ENCODE results near the gene SPATA31D3. TPM values are rescaled to one million over a fixed set of nuclear protein-coding genes. Genes with fewer than 3 reads are reported as not detected.
"Not testable (repeated sequence)": the region's sequence is repeated elsewhere in the genome, so short reads cannot be mapped to it uniquely, and the experiment has no call there.

SPATA31D3 gene
- total RNA-seq = not detected

- CTCF ChIA-PET = not testable (repeated sequence)
These were observed at the start of gene SPATA31D3 for GRCh38 chr9:81943393-81943792. SPATA31D3 (plus strand) TSS chr9:81943500; CDS start chr9:81943586, 86 bp downstream.

GRCh38 chr9:81893929-81894328, 49.4 kb upstream of the SPATA31D3 start:
- ChIA-PET CTCF (no interaction called here), POLR2A (no interaction called here)

More at GRCh38 chr9:81943393-81943792, at the start of gene SPATA31D3:
- POLR2A ChIA-PET = not testable (repeated sequence)

- ChIA-PET POLR2A (no interaction called here), CTCF (no interaction called here)
These were observed 48.4 kb upstream of the SPATA31D3 start for GRCh38 chr9:81894891-81895290.

- POLR2A ChIA-PET = no interaction called here
- CTCF ChIA-PET = no interaction called here
These were observed 47.2 kb upstream of the SPATA31D3 start for GRCh38 chr9:81896070-81896469.

DNA sequence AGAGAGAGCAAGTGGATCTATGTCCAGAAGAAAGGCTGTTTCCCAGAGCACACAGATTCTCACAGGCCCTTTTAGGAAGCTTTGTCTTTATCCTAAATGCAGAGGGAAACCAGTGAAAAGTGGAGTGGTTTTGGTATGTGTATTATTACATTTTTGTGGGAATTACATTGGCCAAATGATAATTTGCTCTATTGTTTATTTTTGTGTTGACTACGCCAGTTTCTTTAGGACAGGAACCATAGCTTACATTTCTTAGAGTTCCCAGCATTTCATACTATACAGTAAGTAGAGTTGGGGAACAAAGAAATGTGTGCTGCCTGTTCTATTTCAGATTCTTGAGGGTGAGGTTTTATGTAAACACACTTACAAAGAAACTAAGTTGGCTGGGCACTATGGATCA, 44.4 kb upstream of the SPATA31D3 start:
- ChIA-PET CTCF (interaction anchor here (0.5 kb wide), 1 partner anchor 10 kb away, joined by 3 read pairs; no protein-coding TSS in a partner anchor), POLR2A (no interaction called here)

GRCh38 chr9:81902196-81902595, 41.1 kb upstream of the SPATA31D3 start:
- ChIA-PET CTCF (no interaction called here), POLR2A (no interaction called here)

DNA sequence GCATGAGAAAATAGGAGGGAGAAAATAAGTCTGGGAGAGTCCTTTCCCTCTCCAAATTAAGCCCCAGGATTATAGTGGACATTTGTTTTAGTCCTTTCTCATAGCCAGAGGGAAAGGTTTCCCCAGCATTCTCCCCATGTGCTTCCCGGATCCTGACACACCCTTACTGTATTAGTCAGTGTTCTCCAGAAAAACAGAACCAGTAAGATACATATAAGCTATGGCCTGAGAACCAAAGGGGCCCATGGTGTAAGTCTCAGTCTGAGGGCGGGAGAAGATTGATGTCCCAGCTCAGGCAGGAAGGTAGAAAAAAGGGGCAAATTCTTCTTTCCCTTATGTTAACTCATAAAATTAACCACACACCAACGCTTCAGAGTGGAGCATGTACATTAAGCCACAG, 40.7 kb upstream of the SPATA31D3 start:
- ChIA-PET POLR2A (no interaction called here), CTCF (no interaction called here)

GRCh38 chr9:81906671-81907070, 36.6 kb upstream of the SPATA31D3 start:
- POLR2A ChIA-PET = no interaction called here
- CTCF ChIA-PET = no interaction called here

DNA sequence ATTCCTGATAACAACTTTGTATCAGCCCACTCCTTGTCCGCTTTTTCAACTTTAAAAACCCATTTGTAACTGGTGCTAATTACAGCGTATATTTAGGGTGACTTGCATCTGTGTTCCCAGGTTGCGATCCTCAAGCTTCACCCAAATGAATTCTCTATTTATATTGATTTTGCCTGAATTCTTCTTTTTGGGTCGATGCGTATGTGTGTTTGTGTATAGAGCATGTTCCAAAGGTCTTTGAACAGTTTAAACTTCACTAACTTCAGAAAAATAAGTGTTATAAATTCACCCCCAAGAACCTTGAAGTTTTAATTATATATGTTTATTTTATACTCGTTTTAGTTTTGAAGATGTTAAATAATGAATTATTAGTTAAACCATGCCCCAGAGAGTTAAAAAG, 31.2 kb upstream of the SPATA31D3 start:
- ChIA-PET CTCF (no interaction called here), POLR2A (no interaction called here)

- POLR2A ChIA-PET = no interaction called here
- CTCF ChIA-PET = no interaction called here
These were observed 27.3 kb upstream of the SPATA31D3 start for GRCh38 chr9:81915801-81916505.

DNA sequence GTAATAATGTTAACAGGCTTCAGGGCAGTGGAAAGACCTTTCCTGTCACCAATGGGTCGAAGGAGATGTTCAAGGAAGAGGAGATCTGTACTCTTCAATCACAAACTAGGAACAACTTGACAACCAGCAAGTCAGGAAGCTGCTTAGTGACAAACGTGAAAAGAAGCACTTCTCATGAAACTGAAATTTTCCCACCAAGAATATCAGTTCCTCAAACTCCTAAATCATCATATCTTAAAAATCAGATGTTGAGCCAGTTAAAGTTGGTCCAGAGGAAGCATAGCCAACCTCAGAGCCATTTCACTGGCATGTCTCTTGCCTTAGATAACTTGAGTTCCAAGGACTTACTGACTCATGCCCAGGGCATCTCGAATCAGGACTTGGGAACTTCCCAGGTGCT, 24.8 kb upstream of the SPATA31D3 start:
- CTCF ChIA-PET, POLR2A ChIA-PET: not testable (repeated sequence)

GRCh38 chr9:81928305-81928704, 15.0 kb upstream of the SPATA31D3 start, which contains the start of gene SPATA31D4:
SPATA31D4 (plus strand) TSS chr9:81928428; CDS start chr9:81928514, 86 bp downstream.
- POLR2A ChIA-PET, CTCF ChIA-PET: not testable (repeated sequence)

DNA sequence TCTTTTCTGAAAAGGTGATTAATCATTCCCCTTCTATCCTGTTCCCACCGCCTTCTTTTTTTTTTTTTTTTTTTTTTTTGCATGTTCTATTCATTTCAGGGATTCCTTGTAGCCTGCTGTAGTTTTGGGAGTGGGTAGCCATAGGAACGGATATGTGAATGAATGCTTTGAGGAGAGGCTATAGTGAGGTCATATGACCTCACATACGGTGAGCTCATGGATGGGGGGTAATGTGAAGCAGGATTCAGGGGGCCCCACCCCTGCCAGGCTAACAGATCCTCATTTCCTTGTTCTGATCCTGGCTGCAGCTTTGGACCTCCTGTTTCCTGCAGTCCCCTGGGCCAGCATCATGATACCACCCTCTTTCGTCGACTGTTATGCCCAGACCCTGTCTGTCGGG, 13.2 kb upstream of the SPATA31D3 start:
- CTCF ChIA-PET, POLR2A ChIA-PET: not testable (repeated sequence)

DNA sequence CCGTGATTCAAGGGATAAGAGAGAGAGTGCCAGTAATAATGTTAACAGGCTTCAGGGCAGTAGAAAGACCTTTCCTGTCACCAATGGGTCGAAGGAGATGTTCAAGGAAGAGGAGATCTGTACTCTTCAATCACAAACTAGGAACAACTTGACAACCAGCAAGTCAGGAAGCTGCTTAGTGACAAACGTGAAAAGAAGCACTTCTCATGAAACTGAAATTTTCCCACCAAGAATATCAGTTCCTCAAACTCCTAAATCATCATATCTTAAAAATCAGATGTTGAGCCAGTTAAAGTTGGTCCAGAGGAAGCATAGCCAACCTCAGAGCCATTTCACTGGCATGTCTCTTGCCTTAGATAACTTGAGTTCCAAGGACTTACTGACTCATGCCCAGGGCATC, 9.8 kb upstream of the SPATA31D3 start:
- POLR2A ChIA-PET, CTCF ChIA-PET: not testable (repeated sequence)

- CTCF ChIA-PET = not testable (repeated sequence)
These were observed 5.3 kb downstream of the SPATA31D3 start for GRCh38 chr9:81948650-81949049.

DNA sequence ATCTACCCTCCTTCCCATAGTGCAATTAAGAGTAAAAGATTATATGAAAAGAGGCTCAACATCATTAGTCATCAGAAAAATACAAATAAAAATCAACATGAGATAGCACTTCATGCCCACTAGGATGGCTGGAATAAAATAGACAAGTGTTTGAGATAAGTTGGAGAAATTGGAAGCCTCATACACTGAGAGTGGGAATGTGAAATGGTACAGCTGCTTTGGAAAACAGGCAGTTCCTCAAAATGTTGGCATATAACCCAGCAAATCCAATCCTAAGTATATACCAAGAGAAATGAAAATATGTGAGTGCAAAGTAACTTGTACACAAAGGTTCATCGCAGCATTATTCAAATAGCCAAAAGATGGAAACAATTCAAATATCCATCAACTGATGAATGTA, 9.8 kb downstream of the SPATA31D3 start:
- CTCF ChIA-PET = interaction anchor here (0.6 kb wide), 1 partner anchor 90 kb away, joined by 3 read pairs; no protein-coding TSS in a partner anchor
- POLR2A ChIA-PET = no interaction called here

More at GRCh38 chr9:81948650-81949049, 5.3 kb downstream of the SPATA31D3 start:
- POLR2A ChIA-PET = not testable (repeated sequence)

DNA sequence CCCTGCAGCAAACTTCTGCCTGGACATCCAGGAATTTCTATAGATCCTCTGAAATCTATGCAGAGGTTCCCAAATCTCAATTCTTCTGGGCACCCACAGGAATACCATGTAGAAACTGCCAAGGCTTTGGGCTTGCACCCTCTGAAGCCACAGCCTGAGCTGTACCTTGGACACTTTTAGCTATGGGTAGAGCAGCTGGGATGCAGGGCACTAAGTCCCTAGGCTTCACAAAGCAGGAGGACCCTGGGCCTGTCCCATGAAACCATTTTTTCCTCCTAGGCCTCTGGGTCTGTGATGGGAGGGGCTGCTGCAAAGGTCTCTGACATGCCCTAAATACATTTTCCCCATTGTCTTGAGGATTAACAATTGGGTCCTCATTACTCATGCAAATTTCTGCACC, 12.3 kb downstream of the SPATA31D3 start:
- ChIA-PET CTCF (no interaction called here), POLR2A (no interaction called here)

GRCh38 chr9:81964218-81965171, 21.2 kb downstream of the SPATA31D3 start:
- ChIA-PET POLR2A (no interaction called here), CTCF (no interaction called here)

DNA sequence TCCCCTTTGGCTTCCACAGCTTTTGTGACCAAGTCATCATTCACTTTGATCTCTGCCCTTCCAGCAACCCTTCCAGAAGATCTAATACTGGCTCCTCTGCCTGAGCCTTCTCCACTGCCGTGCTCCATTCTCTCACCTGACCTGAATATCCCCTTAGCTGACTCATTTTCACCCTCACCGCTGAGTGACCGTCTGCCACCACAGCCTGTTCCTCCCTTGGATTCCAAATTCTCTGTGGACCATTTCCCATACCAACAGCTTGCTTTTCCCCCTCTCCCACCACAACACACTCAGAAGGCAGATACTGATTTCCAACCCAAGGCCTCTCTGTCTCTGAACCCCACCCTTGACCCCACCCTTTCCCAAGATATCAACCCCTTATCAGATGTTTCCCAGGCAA, 24.7 kb downstream of the SPATA31D3 start:
- POLR2A ChIA-PET = no interaction called here
- CTCF ChIA-PET = no interaction called here

- ChIA-PET POLR2A (no interaction called here), CTCF (no interaction called here)
These were observed 26.7 kb downstream of the SPATA31D3 start for GRCh38 chr9:81969971-81970370.

GRCh38 chr9:81971727-81972126, 28.4 kb downstream of the SPATA31D3 start:
- POLR2A ChIA-PET = no interaction called here
- CTCF ChIA-PET = no interaction called here
